Measurements from ENCODE around the gene SLC35E2B.
A peak's percentile ranks its signal among the peaks of the same experiment; 100 is the strongest.
"Not testable (repeated sequence)": the region's sequence is repeated elsewhere in the genome, so short reads cannot be mapped to it uniquely, and the experiment has no call there.

Gene SLC35E2B

DNA sequence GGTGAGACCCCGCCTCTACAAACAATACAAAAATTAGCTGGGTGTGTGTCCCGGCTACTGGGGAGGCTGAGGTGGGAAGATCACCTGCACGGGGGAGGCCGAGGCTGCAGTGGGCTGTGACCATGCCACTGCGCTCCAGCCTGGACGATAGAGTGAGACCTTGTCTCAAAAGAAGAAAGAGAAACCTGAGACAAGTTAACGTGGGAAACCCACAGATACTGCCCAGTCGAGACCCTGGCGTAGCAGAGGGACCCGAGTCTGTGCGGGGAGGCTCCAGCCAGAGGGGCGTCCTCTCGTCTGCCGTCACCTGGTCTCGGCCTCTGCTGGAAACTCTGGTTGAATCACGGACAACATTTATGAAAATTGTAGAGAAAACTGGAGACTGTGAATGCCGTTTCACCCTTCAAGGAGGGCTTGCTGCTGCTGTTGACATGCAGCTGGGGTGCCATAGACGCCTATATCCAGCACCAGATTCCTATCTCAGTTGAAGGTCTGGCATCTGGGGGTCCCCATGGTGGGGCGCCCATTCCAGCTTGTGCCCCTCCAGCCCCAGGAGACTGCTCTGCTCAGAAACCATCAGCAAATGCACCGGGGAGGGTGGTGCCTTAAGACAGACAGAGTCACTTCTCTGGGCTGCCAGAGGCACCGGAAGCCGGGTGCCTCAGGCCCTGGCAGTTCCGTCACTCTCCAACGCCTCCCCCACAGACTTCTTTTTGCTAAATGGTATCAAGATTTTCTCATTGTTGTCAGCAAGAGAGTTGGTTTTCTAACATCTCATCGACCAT lies 20.2 kb downstream of the SLC35E2B start:
- no peak for DNase-seq

GRCh38 chr1:1671365-1672119 lies 21.1 kb downstream of the SLC35E2B start:
- DNase-seq, result no peak

GRCh38 chr1:1670866-1671265 lies 21.7 kb downstream of the SLC35E2B start:
- no peak for DNase-seq

DNA sequence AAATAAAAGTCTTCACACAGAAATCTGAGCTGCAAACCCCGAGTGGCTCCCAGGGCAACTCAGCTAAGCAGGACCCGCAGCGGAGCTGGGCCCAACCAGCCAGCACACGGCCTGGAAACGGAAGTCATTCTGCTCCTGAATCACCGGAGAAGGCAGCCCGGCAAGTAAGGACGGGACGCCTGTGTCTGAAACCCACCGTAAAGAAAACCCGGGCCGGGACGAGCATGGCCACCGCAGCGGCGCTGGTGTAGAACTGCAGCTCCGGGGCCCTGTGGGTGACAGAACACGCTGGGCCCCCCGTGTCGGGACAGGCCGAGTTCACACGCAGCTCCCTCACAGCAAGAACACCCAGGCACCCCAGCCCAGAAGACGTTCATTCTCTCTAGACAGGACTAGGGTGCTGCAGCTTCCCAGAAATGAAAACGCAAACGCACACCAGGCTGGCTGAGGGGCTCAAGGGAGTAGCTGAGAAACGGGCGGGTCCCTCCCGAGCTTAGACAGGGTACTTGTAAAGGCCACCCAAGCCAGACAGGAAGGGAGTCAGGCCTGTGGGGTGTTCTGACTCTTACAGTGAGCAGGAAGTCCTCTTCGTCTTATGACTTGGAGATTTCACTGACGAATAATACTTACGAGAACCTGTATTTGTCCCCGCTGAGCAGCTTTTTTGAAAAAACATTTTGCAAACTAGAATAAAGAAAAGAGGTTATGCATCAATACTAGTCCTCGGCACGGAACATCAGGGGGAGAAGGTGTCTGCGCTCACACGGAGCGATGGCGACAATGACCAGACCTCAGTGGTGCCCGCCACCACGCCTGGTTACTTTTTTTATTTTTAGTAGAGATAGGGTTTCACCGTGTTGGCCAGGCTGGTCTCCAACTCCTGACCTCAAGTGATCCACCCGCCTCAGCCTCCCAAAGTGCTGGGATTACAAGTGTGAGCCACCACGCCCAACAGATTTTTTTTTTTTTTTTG lies 22.8 kb downstream of the SLC35E2B start:
- DNase-seq, result no peak

DNA sequence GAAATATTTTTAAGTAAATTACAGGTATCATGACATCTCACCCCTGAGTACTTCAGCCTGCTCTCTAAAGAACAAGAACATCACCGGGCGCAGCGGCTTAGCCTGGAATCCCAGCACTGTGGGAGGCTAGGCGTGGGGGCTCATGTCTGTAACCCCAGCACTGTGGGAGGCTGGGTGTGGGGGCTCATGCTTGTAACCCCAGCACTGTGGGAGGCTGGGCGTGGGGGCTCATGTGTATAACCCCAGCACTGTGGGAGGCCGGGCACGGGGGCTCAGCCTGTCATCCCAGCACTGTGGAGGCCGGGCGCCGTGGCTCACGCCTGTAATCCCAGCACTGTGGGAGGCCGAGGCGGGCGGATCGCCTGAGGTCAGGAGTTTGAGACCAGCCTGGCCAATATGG lies 26.1 kb downstream of the SLC35E2B start:
- DNase-seq, result no peak

DNA sequence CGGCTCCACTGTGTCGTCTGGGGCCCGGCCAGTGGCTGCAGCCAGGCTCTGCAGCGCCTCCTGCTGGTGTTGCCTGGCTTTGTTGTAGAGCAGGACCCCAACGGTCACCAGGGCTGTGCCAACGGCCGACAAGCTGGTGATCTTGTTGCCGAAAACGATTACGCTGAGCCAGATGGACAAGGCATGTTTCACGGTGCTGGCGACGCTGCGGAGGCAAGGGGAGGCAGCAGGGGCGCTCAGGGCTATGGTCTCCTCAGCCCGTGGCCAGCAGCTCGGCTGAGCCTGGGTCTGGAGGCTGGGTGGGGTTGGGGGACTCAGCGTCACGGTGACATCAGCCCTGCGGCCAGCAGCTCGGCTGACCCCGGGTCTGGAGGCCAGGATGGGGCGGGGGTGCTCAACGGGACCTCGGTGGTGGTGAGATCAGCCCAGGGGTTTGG lies 26.8 kb downstream of the SLC35E2B start:
- DNase-seq, result no peak

- no peak for DNase-seq
Measured at GRCh38 chr1:1664941-1665814, 27.4 kb downstream of the SLC35E2B start.

GRCh38 chr1:1664318-1664717 lies 28.3 kb downstream of the SLC35E2B start:
- not testable (repeated sequence) for DNase-seq

- DNase-seq, result not testable (repeated sequence)
Measured at GRCh38 chr1:1662830-1663560, 29.6 kb downstream of the SLC35E2B start.

- DNase-seq, result not testable (repeated sequence)
Measured at GRCh38 chr1:1662392-1662791, 30.2 kb downstream of the SLC35E2B start.

GRCh38 chr1:1658583-1659549 lies 33.7 kb downstream of the SLC35E2B start, which contains the start of gene CDK11B:
Gene CDK11B, minus strand, starts transcription at chr1:1659004. Its CDS starts 1,519 bp downstream, at chr1:1657485.
- DNase-seq, result peak; percentile 99

DNA sequence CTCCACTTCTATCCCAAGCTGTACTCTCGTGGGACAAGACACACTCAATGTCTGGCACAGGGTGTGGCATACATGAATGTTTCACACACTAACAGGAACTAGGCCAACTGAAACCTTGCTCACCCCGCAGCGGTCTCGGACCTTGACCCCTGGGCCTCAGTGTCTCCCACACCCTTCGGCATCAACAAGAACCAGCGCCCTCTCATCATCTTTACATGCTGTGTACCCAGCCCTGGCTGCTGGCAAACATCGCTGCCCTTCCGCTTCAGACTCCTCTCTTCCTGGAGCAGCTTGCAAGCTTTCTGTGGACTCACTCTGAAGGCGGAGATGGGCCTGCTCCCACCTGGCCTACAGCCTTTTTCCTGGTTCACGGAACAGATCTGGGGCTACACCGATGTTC lies 44.3 kb downstream of the SLC35E2B start:
- not testable (repeated sequence) for DNase-seq

- not testable (repeated sequence) for DNase-seq
Measured at GRCh38 chr1:1647567-1648241, 44.9 kb downstream of the SLC35E2B start.

DNA sequence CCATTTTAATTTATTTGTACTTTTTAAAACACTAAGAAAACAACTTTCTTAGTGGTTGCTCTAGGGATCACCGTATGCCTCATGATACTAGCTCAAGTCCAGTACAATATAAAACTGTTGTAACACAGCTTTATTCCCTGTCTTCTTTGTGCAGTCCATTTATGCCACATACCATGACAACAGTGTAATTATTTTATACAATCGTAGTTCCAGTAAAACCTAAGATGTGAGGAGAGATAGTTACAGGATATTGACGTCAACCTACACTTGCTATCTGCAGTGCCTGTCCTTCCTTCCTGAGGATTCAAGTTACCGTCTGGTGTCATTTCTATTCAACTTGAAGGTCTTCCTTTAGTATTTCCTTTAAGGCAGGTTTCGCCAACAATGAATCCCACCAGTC lies 46.3 kb downstream of the SLC35E2B start:
- not testable (repeated sequence) for DNase-seq

GRCh38 chr1:1640711-1641461 lies 51.7 kb downstream of the SLC35E2B start:
- not testable (repeated sequence) for DNase-seq

- DNase-seq, result not testable (repeated sequence)
Measured at GRCh38 chr1:1640081-1640480, 52.5 kb downstream of the SLC35E2B start.

DNA sequence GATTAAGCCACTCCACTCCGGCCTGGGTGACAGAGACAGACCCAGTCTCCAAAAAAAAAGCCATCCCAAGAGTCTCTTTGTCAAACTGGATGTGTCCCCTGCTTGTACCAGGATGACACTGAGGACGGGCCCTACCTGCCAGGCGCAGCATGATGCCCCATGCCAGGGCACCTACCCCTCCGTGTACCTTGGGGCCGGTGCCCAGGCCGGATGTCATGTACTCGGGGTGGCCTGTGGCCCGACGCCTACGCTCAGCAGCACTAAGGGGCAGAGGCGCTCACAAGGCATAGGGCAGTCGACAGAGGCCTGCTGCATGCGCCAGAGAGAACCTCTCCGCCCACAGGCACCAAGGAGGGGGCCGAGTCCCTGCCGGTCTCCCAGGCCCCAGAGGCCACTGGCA lies 53.2 kb downstream of the SLC35E2B start:
- DNase-seq, result not testable (repeated sequence)

DNA sequence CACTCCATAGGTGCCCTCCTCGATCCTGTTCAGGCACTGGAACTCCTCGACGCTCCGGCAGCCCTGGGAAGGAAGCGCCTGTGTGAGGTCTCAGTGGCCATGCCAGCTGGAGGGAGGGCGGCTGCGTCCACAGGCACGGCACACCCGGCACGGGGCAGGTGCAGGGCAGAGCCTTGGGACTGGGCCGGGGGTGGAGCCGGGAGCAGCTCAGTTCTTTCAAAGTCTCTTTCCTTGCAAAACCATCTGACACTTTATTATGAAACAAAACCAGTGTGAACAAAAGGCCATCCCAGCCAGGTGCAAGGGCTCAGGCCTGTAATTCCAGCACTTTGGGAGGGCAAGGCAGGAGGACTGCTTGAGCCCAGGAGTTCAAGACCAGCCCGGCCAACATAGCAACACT lies 54.1 kb downstream of the SLC35E2B start:
- not testable (repeated sequence) for DNase-seq

Data from activated effector memory CD4-positive, alpha-beta T cell treated with Interleukin-2 at 50 U/mL for 16 hours (primary cell).